ENCODE measurements around the gene IPO9.

Gene IPO9

GRCh38 chr1:201816309-201816854, 12.6 kb upstream of the IPO9 start:
- TF ChIP-seq, protein P1, sequence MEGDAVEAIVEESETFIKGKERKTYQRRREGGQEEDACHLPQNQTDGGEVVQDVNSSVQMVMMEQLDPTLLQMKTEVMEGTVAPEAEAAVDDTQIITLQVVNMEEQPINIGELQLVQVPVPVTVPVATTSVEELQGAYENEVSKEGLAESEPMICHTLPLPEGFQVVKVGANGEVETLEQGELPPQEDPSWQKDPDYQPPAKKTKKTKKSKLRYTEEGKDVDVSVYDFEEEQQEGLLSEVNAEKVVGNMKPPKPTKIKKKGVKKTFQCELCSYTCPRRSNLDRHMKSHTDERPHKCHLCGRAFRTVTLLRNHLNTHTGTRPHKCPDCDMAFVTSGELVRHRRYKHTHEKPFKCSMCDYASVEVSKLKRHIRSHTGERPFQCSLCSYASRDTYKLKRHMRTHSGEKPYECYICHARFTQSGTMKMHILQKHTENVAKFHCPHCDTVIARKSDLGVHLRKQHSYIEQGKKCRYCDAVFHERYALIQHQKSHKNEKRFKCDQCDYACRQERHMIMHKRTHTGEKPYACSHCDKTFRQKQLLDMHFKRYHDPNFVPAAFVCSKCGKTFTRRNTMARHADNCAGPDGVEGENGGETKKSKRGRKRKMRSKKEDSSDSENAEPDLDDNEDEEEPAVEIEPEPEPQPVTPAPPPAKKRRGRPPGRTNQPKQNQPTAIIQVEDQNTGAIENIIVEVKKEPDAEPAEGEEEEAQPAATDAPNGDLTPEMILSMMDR (IDR thresholded peaks at IDR 0.05; ENCODE audit: control insufficient read depth, insufficient read depth, low read depth, low read length, missing control alignments): no peak
- H3K4me3 ChIP-seq (ENCODE audit: control insufficient read depth, low read depth, low read length): no peak overlapping the region
- no peak for DNase-seq (ENCODE audit: low read depth)

GRCh38 chr1:201818971-201819750, 9.8 kb upstream of the IPO9 start:
- H3K4me3 ChIP-seq (ENCODE audit: control insufficient read depth, low read depth, low read length): no peak overlapping the region
- TF ChIP-seq, protein P1 (IDR thresholded peaks at IDR 0.05; ENCODE audit: control insufficient read depth, insufficient read depth, low read depth, low read length, missing control alignments): no peak
- DNase-seq (ENCODE audit: low read depth): no peak

GRCh38 chr1:201820413-201820812, 8.5 kb upstream of the IPO9 start:
- no peak for DNase-seq (ENCODE audit: low read depth)
- TF ChIP-seq, protein P1 (IDR thresholded peaks at IDR 0.05; ENCODE audit: control insufficient read depth, insufficient read depth, low read depth, low read length, missing control alignments): no peak
- no peak overlapping the region for H3K4me3 ChIP-seq (ENCODE audit: control insufficient read depth, low read depth, low read length)

- DNase-seq (ENCODE audit: low read depth): no peak
- TF ChIP-seq, protein P1 (IDR thresholded peaks at IDR 0.05; ENCODE audit: control insufficient read depth, insufficient read depth, low read depth, low read length, missing control alignments): no peak
- H3K4me3 ChIP-seq (ENCODE audit: control insufficient read depth, low read depth, low read length): no peak overlapping the region
Observed at GRCh38 chr1:201825245-201825644, 3.7 kb upstream of the IPO9 start.

- TF ChIP-seq, protein P1 (IDR thresholded peaks at IDR 0.05; ENCODE audit: control insufficient read depth, insufficient read depth, low read depth, low read length, missing control alignments): no peak
- no peak for DNase-seq (ENCODE audit: low read depth)
- no peak overlapping the region for H3K4me3 ChIP-seq (ENCODE audit: control insufficient read depth, low read depth, low read length)
Observed at GRCh38 chr1:201826830-201827229, 2.1 kb upstream of the IPO9 start.

- TF ChIP-seq, protein P1 (IDR thresholded peaks at IDR 0.05; ENCODE audit: control insufficient read depth, insufficient read depth, low read depth, low read length, missing control alignments): no peak
- DNase-seq (ENCODE audit: low read depth): no peak
- no peak overlapping the region for H3K4me3 ChIP-seq (ENCODE audit: control insufficient read depth, low read depth, low read length)
Observed at GRCh38 chr1:201827321-201828216, 1.4 kb upstream of the IPO9 start.

Data from AG09309 (cell line).